Putamen (tissue), 1 donor: ENCODE data around the gene DLEC1.

Experiments
- DNase-seq: peaks from one replicate; pipeline ENCODE4 v3.0.0-alpha.2; 2016; ENCODE audit warnings: low spot score

The DLEC1 gene, protein sequence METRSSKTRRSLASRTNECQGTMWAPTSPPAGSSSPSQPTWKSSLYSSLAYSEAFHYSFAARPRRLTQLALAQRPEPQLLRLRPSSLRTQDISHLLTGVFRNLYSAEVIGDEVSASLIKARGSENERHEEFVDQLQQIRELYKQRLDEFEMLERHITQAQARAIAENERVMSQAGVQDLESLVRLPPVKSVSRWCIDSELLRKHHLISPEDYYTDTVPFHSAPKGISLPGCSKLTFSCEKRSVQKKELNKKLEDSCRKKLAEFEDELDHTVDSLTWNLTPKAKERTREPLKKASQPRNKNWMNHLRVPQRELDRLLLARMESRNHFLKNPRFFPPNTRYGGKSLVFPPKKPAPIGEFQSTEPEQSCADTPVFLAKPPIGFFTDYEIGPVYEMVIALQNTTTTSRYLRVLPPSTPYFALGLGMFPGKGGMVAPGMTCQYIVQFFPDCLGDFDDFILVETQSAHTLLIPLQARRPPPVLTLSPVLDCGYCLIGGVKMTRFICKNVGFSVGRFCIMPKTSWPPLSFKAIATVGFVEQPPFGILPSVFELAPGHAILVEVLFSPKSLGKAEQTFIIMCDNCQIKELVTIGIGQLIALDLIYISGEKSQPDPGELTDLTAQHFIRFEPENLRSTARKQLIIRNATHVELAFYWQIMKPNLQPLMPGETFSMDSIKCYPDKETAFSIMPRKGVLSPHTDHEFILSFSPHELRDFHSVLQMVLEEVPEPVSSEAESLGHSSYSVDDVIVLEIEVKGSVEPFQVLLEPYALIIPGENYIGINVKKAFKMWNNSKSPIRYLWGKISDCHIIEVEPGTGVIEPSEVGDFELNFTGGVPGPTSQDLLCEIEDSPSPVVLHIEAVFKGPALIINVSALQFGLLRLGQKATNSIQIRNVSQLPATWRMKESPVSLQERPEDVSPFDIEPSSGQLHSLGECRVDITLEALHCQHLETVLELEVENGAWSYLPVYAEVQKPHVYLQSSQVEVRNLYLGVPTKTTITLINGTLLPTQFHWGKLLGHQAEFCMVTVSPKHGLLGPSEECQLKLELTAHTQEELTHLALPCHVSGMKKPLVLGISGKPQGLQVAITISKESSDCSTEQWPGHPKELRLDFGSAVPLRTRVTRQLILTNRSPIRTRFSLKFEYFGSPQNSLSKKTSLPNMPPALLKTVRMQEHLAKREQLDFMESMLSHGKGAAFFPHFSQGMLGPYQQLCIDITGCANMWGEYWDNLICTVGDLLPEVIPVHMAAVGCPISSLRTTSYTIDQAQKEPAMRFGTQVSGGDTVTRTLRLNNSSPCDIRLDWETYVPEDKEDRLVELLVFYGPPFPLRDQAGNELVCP (N-terminal part only)

DNA sequence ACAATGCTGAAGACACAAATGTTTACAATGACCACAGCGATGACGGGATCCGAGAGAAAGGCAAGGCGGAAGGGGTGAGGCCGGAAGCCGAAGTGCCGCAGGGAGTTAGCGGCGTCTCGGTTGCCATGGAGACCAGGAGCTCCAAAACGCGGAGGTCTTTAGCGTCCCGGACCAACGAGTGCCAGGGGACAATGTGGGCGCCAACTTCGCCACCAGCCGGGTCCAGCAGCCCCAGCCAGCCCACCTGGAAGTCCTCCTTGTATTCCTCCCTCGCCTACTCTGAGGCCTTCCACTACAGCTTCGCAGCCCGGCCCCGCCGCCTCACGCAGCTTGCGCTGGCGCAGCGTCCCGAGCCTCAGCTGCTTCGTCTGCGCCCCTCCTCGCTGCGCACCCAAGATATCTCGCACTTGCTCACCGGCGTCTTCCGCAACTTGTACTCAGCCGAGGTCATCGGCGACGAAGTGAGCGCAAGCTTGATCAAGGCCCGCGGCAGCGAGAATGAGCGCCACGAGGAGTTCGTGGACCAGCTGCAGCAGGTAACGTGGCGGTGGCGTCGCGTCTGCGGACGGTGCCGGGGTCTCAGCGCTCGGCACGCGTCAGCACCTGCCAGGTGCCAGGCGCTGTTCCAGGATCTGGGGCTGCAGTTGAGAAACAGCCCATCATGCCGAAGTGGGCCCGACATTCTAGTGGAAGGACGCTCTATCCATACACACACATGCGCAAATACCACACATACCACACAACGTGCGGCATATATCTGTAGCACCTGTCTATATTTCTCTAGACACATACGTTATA, at the start of gene DLEC1:
TSS of gene DLEC1 (plus strand) at position 108 of the 798 bp plus-strand sequence. CDS start at position 126, 18 bp downstream.
- no peak for DNase-seq

DNA sequence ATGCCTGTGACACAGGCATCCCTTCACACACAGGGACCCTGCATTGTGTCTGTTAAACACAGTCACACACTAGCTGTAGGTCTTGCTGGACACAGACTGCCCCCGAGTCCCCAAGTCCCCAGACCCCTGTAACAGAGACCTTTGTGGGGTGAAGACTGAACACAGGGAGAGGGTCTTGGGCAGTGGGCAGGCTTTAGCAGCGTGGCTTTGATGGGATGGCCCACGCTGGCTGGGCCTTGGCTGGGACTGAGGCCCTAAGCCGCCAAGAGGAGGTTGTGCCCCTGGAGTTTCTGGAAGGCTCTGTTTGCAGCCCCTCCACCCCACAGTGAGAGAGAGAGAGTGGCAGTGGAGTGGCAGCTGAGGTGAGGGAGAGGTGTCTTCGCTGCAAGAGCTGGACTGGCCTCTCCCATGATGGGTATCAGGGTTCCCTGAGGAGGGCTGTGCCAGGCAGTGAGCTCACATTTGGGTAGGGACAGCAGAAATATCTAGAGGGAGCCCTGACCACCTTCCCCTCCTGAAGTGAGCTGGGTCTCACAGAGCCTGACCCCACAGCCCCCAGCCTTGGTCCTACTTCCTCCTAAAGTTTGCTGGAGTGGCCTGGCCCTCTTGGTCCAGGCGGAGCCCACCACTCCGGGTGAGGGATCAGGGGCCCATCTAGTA, 49.1 kb upstream of the DLEC1 start:
- no peak for DNase-seq

DNA sequence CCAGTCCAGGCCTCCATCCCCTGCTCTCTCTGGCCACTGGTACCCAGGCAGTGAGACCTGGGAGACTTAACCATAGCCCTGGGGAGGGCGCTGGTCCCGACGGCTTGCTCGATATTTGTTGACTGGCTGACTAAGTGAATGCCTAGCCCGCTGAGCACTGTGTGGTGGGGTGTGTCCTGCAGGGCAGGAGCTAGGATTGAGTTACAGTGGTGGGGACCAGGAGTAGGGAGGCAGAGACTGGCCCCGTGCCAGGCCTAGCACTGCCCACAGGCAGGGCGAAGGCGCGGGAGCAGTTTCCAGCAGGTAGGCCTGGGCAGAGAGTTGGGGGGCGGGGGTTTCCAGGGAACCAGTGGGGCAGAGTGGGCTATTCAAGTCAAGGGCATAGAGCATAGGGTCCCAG, 48.5 kb upstream of the DLEC1 start, which contains the start of gene VILL:
TSS of gene VILL (plus strand) at position 260 of the 400 bp plus-strand sequence. CDS start 2,887 bp downstream, outside the sequence.
- no peak for DNase-seq

DNA sequence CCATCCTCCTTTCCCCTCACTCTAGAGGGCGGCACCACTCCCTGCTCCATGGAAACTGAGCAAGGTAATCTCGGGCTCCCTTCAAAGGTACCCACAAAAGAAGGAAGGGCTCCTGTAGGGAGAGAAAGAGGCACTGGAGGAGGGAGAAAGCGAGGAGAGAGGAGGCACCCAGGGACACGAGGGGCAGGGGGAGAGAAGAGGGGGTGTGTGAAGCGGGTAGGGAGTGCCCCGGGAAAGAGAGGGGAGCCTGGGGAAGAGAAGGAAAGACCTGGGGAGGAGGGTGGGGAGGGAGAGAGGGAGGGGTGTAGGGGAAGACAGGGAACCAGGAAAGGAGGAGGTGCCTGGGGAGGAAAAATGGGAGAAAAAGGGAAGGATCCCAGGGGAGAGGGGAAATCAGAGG, 47.9 kb upstream of the DLEC1 start:
- no peak for DNase-seq

DNA sequence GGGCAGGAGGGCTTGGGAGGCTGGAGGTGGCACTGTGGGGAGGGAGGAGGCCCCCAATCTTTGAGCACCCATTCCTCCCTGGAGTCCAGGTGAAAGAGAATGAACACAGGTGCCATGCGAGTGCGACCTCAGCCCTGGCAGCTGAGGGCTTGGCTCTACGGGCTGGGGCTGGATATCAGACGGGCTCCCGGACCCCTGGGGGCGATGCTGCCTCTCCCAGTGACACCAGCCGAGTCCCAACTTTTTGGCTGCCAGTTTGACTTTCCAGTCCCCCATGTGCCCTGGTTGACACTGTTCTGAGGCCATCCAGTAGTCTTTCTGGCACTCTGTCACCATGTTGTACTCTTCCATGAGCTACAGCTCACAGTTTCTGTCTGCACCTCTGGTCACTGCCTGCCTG, 47.2 kb upstream of the DLEC1 start:
- DNase-seq: no peak

DNA sequence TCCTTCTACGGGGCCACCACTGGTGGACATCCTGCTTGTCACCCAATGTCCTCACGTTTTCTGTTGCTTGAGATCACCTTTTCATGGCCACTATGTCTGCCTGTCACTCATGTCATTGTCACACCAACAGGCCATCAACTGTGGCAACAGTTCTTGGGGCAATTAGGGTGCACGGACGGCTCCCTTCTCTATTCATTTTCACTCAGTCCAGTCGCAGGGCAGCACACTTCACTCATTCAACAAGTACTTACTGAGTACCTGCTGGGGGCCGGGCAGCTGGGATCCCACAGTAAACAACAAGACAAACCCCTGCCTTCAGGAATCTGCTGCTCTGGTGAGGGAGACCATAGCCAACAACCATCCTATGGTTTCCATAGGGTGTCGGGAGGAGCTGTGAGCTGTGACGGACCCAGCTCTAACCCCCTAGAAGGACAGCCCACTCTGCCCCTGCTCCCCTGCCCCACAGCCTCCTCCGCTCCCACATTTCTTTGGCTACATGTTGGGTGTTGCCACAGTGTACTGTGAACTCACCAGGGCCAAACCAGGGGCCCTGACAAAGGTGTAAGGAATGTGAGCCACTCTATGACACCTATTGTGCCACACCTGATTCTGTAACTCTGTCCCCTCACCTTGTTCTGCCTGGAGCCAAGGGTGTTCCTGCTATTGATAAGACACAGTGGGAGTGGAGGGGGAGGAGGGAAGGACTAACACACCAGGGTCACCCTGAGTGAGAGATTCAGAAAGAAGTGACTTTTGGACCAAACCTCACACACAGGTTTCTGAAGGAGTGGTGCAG, 46.5 kb upstream of the DLEC1 start:
- DNase-seq: no peak

DNA sequence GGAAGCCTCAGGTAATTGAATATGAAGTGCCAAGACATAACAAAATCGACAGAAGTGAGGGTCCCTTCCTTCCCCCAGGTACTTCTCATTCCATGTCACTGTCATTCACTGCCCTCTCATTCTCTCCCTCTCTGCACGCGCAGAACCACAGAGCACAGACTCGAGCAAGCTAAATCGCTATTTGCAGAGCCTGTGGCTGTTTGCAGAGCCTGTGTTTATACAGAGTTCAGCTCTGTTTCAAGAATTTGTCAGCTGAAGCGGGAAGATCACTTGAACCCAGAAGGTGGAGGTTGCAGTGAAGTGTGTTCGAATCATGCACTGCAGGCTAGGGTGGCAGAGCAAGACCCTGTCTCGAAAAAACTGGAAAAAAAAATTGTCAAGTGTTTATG, 45.9 kb upstream of the DLEC1 start:
- DNase-seq: no peak

DNA sequence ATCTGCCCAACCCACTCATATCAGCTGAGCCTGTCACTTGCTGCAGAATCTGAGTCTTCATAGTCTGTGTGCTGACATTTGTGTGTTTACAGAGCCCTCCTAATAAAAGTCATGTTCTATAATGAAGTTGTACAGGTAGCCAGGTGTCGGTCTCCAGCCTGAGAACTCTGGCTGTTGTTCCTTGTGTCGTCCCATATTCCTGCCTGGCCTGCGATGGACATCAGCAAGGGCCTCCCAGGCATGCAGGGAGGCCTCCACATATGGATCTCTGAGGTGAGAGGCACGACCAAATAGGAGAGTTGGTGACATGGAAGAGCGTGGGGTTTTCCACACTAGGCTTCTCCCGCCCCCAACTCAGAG, 45.6 kb upstream of the DLEC1 start:
- DNase-seq: no peak

DNA sequence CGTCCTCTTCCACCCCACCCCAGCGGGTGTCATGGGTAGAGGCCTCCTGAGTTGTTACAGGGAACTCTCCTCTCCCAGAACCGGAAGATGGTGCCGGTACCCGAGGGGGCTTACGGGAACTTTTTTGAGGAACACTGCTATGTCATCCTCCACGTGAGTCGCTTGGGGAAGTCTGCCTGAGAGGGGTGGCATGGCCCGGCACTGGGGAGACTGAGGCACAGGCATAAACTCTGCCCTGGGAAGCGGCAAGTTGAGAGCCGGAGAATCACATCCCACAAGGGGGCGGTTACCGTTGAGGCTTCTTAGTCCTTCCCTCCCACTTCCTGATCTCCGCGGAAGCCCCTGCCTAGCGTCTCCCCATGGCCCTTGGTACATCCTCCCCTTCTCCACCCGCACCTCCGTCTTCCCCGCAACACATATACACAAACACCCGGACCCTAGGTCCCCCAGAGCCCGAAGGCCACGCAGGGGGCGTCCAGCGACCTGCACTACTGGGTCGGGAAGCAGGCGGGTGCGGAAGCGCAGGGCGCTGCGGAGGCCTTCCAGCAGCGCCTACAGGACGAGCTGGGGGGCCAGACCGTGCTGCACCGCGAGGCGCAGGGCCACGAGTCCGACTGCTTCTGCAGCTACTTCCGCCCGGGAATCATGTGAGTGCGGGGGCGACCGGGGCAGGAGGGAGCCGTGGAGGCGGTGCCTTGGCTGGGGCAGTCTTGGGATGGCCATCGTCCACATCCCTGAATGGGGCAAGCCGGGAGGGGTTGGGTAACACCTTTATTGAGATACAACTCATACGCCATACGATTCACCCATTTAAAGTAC, 45.0 kb upstream of the DLEC1 start:
- DNase-seq: no peak

DNA sequence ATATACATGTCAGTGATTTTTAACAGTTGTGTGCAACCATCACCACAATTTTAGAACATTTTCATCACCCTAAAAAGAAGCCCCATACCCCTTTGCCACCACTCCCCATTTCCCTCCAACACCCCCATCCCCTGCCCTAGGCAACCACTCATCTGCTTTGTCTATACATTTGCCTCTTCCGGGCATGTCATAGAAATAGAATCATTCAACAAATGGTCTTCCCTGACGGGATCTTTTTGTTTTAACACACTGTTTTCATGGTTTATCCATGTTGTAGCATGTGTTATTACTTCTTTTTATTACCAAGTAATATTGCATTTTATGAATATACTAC, 44.4 kb upstream of the DLEC1 start:
- no peak for DNase-seq

DNA sequence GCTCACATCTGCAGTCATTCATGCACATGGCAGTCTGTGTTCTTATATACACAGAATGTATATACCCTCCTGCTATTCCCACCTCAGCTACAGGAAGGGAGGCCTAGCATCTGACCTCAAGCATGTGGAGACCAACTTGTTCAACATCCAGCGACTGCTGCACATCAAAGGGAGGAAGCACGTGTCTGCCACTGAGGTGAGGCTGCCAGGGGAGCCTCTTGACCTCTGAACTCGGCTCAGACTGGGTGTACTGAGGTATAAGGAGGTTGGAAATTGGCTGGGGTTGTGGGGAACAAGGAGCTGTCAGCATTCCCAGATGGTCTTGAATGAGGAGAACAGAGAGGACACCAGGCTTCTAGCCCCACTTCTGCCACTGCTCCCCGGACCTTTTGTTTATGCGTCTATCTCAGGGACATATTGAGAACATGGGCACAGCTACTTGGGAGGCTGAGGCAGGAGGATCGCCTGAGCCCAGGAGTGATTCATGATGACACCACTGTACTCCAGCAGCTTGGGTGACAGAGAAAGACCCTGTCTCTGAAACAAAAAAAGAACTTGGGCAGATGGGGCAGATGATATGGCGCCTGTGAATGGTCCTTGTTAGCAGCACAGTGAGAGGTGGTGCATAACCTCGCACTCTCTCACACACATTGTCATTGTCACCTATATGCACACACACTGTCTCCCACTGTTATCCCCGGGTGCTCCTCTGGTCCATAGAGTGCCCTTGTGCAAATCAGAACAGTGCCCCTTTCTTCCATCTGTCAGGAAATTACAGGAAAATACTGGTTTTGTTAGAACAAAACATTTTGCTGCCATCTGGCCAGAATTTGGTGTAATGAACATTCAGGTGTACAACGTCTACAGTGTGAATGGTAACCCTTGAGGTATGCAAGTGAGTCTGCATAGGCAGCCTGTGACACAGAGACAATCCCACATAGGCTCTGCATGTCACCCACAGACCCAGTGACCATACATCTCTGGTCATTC, 43.1 kb upstream of the DLEC1 start:
- no peak for DNase-seq

DNA sequence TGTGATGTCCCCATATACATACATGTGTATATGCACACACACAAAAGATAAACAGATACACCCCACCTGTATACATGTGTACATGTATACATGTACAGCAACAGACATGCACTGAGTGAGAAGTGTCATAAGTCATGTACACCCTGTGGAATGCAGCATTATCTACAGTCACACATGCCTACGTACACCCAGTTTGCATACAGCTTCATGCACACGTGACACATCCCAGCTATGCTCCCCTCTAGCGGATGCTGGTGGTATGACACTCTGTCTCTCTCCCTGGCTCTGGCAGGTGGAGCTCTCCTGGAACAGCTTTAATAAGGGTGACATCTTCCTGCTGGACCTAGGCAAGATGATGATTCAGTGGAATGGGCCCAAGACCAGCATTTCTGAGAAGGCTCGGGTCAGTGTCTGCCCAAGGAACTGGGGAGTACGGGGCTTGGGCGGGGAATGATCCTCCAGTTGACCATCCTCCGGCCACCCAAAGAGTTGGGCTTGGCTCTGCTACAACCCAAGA, 42.2 kb upstream of the DLEC1 start:
- no peak for DNase-seq

DNA sequence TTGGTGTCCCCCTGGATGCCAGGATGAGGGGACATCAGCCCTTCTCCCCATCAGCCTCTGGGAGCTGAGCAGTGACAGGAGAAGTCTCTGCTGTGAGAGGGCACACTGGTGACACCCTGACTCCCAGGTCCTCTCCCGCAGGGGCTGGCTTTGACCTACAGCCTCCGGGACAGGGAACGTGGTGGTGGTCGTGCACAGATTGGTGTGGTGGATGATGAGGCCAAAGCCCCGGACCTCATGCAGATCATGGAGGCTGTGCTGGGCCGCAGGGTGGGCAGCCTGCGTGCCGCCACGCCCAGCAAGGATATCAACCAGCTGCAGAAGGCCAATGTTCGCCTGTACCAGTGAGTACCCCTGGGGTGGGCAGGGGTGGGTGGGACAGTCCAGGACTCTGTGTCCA, 41.7 kb upstream of the DLEC1 start:
- DNase-seq: no peak

DNA sequence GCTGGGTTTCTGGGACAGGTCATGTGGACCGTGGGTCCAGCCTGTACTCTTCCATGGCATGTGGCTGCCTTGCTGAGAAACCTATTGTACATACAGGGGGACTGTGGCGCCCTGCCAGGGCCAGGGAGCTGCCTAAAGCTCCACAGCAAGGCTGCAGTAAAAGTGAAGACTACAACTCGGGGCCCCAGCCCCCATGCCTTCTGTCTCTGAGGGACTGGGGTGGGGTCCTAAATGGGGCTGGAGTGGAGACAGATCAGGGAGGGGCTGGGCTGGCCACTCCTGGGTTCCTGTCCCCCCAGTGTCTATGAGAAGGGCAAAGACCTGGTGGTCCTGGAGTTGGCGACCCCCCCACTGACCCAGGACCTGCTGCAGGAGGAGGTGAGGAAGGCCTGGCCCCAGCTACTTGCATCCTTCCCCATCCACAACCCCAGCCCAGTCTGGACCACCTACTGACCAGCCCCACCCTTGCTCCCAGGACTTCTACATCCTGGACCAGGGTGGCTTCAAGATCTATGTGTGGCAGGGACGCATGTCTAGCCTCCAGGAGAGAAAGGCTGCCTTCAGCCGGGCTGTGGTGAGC, 41.1 kb upstream of the DLEC1 start:
- DNase-seq: no peak

DNA sequence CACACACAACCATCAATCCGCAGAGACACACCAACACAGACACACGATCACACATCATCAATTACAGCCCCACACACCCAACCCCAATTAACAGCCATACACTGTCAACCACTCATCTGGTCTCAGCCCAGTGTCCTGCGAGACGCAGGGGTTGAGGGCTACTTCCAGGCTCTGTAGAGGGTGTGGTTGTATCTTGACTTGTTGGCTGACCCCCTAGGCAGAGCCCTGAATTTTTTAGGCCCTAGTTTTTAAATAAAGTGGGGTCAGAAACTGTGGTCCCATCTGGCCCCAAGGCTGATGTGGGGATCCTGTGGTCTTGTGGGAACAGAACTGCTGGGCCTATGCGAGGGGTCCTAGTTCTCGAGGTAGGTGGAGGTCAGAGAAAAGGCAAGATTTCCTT, 39.2 kb upstream of the DLEC1 start:
- no peak for DNase-seq

DNA sequence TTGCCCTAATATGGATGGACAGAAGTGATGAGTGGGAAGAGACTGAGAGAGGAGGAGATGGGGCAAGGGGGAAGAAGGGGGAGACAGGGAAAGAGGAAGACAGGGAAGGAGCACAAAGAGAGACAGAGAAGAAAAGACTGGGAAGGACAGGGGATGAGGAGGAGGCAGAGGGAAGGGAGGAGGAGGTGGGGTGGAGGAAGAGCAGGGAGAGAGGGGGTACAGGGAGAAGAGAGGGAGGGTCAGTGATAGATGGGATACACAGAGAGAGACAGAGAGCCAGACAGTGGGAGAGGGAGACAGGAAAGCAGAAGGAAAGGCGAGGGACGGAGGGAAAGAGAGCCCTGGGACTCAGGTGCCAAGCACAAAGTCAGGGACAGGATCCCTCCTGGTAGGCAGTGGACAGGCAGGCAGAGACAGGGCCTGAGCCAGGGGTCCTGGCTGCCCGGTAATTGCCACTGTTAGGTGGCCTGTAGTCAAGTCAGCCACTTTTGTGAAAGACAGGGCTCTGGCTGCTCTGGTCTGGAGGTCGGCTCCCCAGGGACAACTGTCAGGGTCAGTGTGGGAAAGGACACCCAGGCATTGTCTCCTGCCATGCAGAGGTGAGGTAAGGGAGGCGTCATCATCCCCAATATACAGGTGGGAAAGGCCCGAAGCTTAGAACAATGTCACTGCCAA, 38.6 kb upstream of the DLEC1 start:
- DNase-seq: no peak

DNA sequence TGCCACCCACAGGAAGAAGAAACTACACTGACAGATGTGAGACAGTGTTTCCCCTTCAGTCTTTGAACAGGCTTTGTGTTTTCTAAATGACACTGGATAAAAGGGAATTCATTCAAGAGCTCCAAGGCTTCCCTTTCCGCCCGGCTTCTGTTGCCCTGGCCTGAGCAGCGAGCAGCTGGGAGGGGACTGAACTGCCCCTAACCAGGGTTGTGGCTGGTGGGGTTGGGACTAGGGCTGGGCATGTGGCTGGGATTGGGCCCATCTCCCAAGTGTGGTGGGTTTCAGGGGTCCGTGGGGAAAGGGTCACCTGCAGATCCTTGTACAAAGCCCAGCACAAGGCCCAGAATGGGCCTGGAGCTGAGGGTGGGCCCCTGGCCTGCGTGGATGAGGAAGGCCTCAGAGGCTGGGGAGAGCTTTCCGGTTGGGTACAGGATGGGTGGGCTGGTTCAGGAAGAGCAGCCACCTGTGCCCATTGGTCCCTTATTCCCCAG, 38.0 kb upstream of the DLEC1 start:
- DNase-seq: no peak
